ENCODE results near the gene NIPBL.
"Not testable (repeated sequence)": the region's sequence is repeated elsewhere in the genome, so short reads cannot be mapped to it uniquely, and the experiment has no call there.

NIPBL gene

DNA sequence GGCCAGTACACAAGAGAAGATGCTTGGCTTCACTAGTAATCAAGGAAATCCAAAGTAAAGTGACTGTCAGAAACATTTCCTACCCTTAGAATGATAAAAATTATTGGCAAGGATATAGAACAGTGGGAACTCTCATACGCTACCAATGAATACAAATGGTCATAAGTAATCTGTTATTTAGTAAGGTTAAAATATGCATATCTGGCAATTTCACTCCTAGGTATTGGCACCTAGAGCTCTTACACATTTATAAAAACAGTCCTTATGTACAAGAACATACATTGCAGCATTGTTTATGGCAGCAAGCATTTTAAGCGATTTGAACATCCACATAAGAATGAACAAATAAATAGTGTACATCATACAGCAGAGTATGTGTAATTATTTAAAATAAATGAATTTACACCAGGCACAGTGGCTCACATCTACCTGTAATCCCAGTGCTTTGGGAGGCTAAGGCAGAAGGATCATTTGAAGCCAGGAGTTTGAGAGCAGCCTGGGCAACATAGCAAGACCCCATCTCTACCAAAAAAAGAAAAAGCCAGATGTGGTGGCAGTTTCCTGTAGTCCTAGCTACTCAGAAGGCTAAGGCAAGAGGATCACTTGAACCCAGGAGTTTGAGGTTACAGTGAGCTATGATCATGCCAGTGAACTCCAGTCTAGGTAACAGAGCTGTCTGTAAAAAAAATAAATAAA, 93.3 kb downstream of the NIPBL start:
- H3K4me3 Mint-ChIP-seq, result no peak overlapping the region
- no peaks in the 10 kb centered on the region for H3K4me1 Mint-ChIP-seq (ENCODE audit: low read depth)
- H3K9me3 Mint-ChIP-seq, result no peaks in the 10 kb centered on the region
- no peak overlapping the region for H3K27ac Mint-ChIP-seq
- H3K27me3 Mint-ChIP-seq (ENCODE audit: low read depth), result no peaks in the 10 kb centered on the region
- peaks cover 30% of the 10 kb centered on the region for H3K36me3 Mint-ChIP-seq (ENCODE audit: low read depth)

DNA sequence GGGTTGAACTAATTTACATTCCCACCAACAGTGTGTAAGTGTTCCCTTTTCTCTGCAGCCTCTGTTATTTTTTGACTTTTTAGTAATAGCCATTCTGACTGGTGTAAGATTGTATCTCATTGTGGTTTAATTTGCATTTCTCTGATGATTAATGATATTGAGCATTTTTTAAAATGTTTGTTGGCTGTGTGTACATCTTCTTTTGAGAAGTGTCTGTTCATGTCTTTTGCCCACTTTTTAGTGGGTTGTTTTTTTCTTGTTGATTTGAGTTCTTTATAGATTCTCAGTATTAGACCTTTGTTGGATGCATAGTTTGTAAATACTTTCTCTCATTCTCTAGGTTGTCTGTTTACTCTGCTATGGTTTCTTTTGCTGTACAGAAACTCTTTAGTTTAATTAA, 101.6 kb downstream of the NIPBL start:
- peaks cover 4% of the 10 kb centered on the region for H3K4me1 Mint-ChIP-seq (ENCODE audit: low read depth)
- peaks cover 41% of the 10 kb centered on the region for H3K36me3 Mint-ChIP-seq (ENCODE audit: low read depth)
- no peak overlapping the region for H3K27ac Mint-ChIP-seq
- peaks cover 14% of the 10 kb centered on the region for H3K9me3 Mint-ChIP-seq
- no peaks in the 10 kb centered on the region for H3K27me3 Mint-ChIP-seq (ENCODE audit: low read depth)
- H3K4me3 Mint-ChIP-seq, result no peak overlapping the region

DNA sequence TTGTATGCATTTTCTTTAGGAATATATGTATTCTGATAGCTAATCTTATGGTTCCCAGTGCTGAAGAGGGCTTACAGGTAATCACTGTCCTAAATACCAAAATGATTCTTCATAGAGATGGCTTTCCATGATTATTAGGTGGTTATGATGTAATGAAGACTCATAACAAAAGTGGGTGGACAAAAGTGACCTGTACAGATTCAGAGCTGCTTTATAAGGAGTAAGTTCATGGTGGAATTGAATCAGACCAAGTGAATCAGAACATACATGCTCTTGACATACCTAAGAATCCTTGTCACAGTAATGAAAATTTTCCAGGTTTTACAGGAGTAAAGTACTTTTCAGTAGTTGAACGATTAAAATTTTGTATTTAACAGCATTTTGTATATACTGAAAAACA, 105.6 kb downstream of the NIPBL start:
- H3K4me3 Mint-ChIP-seq, result no peak overlapping the region
- no peaks in the 10 kb centered on the region for H3K27me3 Mint-ChIP-seq (ENCODE audit: low read depth)
- peaks cover 14% of the 10 kb centered on the region for H3K9me3 Mint-ChIP-seq
- H3K27ac Mint-ChIP-seq, result no peak overlapping the region
- peaks cover 41% of the 10 kb centered on the region for H3K36me3 Mint-ChIP-seq (ENCODE audit: low read depth)
- peaks cover 4% of the 10 kb centered on the region for H3K4me1 Mint-ChIP-seq (ENCODE audit: low read depth)

DNA sequence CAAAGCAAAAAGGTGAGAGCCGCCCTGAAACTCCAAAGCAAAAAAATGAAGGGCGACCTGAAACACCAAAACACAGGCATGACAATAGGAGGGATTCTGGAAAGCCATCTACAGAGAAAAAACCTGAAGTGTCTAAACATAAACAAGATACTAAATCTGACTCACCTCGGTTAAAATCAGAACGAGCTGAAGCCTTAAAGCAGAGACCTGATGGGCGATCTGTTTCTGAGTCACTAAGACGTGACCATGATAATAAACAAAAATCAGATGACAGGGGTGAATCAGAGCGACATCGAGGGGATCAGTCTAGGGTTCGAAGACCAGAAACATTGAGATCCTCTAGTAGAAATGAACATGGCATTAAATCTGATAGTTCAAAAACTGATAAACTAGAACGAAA, 108.8 kb downstream of the NIPBL start:
- Mint-ChIP-seq H3K4me3 (no peak overlapping the region), H3K9me3 (no peaks in the 10 kb centered on the region), H3K27ac (no peak overlapping the region), H3K36me3 (ENCODE audit: low read depth) (peaks cover 17% of the 10 kb centered on the region), H3K27me3 (ENCODE audit: low read depth) (no peaks in the 10 kb centered on the region), H3K4me1 (ENCODE audit: low read depth) (no peaks in the 10 kb centered on the region)

DNA sequence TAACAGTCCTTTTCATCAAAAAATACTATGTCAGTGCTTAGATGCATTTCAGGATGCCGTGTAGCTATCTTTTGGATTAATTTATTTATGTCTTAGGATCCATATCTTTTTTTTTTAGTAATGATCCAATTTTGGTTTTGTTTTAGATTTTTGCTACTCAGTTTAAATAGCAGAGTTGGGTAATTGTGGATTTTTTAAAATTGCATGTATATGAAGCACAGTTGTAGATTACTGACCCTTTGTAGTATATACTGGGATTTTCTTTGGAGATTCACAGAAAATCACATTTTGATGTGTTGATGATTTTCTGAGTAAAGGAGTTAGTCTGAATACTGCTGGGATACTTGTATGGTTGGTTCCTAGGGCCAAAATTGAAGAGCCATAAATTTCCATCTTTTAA, 111.8 kb downstream of the NIPBL start:
- H3K36me3 Mint-ChIP-seq (ENCODE audit: low read depth), result peaks cover 17% of the 10 kb centered on the region
- H3K27ac Mint-ChIP-seq, result no peak overlapping the region
- no peak overlapping the region for H3K4me3 Mint-ChIP-seq
- H3K4me1 Mint-ChIP-seq (ENCODE audit: low read depth), result peaks cover 5% of the 10 kb centered on the region
- no peaks in the 10 kb centered on the region for H3K9me3 Mint-ChIP-seq
- H3K27me3 Mint-ChIP-seq (ENCODE audit: low read depth), result no peaks in the 10 kb centered on the region

DNA sequence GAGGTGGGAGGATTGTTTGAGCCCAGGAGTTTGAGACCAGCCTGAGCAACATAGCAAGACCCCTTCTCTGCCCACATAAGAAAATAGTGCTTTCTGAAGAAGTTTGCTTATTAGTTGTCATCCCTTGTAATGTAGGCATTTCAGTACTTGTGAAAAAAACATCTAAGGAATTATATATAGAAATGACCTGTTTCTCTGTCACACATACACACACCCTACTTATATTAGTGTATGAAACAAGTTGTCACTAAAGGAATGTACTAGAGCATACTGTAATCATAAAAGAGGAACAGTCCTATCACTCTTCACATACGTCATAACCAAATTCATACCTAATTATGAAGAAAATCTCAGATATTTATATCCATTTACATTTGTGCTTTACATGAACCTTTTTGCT, 122.0 kb downstream of the NIPBL start:
- Mint-ChIP-seq H3K36me3 (ENCODE audit: low read depth) (peaks cover 30% of the 10 kb centered on the region), H3K9me3 (no peaks in the 10 kb centered on the region), H3K27me3 (ENCODE audit: low read depth) (no peaks in the 10 kb centered on the region), H3K4me1 (ENCODE audit: low read depth) (peaks cover 1% of the 10 kb centered on the region), H3K27ac (no peak overlapping the region), H3K4me3 (no peak overlapping the region)

DNA sequence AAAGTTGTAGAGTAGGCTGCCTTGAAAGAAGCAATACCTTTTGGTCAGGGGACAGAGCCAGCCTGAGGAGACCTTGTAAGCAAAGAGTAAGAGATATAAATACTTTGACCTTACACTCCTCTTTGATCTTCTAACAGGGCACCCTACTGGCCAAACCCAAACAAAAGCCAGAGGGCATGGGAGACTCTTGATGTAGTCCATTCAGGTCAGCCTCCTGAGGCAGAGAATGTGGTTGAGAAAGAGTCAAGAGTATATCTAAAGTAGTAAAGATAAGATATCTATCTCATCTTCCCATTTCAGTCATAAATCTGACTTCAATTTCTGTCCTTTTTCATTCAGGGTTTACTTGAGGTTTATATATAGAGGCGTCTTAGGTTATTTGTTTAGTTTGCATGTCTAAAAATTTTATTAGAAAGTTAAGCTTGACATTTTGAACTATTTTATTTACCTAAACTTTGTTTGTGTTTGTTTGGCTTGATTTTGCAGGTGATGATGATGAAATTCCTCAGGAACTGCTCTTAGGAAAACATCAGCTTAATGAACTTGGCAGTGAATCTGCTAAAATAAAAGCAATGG, 125.7 kb downstream of the NIPBL start:
- Mint-ChIP-seq H3K4me1 (ENCODE audit: low read depth) (no peaks in the 10 kb centered on the region), H3K9me3 (no peaks in the 10 kb centered on the region), H3K27ac (no peak overlapping the region), H3K4me3 (no peak overlapping the region), H3K36me3 (ENCODE audit: low read depth) (peaks cover 20% of the 10 kb centered on the region), H3K27me3 (ENCODE audit: low read depth) (no peaks in the 10 kb centered on the region)

DNA sequence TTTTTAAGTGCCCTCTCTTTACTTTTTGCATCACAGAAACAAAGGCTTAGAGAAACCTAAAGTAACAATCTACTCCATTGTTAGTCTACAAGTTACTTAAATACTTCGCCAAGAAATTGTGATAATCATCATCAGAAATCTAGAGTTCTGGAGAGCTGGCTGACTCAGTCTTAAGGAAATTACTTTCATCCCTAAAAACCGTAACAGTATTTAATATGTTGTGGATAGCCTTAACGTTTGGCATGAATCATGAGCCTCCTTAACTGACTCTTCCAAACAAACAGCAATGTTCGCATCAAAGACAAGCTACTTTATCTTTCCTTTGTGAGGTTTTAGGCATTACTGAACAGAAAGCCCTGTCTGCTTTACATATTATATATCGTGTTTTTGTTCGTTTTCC, 128.7 kb downstream of the NIPBL start:
- Mint-ChIP-seq H3K27ac (no peak overlapping the region), H3K9me3 (no peaks in the 10 kb centered on the region), H3K36me3 (ENCODE audit: low read depth) (peaks cover 13% of the 10 kb centered on the region), H3K27me3 (ENCODE audit: low read depth) (no peaks in the 10 kb centered on the region), H3K4me1 (ENCODE audit: low read depth) (no peaks in the 10 kb centered on the region), H3K4me3 (no peak overlapping the region)

DNA sequence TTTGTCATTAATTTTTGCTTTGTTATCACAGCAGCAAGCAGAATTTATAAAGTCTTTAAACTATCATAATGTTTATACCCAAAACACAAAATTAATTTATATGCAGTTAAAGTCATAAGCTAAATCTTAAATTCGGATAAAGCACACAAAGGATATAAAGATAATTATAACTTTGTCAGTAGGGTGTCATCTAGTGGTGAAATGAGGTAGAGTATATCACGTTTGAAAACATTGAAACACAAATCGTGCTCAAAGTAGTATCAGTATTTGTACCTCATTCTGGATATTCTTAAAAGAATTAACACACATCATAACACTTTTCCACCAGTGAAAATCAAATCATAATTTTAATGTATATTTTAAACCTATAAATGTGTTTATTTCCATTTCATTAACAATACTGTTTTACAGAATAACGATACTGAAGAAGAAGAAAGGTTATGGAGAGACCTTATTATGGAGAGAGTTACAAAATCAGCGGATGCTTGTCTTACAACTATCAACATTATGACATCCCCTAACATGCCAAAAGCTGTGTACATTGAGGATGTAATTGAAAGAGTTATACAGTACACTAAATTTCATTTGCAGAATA, 129.5 kb downstream of the NIPBL start:
- no peaks in the 10 kb centered on the region for H3K27me3 Mint-ChIP-seq (ENCODE audit: low read depth)
- no peak overlapping the region for H3K27ac Mint-ChIP-seq
- H3K4me3 Mint-ChIP-seq, result no peak overlapping the region
- no peaks in the 10 kb centered on the region for H3K4me1 Mint-ChIP-seq (ENCODE audit: low read depth)
- H3K36me3 Mint-ChIP-seq (ENCODE audit: low read depth), result peaks cover 13% of the 10 kb centered on the region
- no peaks in the 10 kb centered on the region for H3K9me3 Mint-ChIP-seq

DNA sequence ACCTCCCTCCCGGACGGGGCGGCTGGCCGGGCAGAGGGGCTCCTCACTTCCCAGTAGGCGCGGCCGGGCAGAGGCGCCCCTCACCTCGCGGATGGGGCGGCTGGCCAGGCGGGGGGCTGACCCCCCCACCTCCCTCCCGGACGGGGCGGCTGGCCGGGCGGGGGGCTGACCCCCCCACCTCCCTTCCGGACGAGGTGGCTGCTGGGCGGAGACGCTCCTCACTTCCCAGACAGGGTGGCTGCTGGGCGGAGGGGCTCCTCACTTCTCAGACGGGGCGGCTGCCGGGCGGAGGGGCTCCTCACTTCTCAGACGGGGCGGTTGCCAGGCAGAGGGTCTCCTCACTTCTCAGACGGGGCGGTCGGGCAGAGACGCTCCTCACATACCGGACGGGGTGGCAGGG, 136.6 kb downstream of the NIPBL start:
- H3K27me3 Mint-ChIP-seq (ENCODE audit: low read depth); H3K27ac Mint-ChIP-seq; H3K4me3 Mint-ChIP-seq; H3K9me3 Mint-ChIP-seq; H3K4me1 Mint-ChIP-seq (ENCODE audit: low read depth); H3K36me3 Mint-ChIP-seq (ENCODE audit: low read depth): not testable (repeated sequence)

DNA sequence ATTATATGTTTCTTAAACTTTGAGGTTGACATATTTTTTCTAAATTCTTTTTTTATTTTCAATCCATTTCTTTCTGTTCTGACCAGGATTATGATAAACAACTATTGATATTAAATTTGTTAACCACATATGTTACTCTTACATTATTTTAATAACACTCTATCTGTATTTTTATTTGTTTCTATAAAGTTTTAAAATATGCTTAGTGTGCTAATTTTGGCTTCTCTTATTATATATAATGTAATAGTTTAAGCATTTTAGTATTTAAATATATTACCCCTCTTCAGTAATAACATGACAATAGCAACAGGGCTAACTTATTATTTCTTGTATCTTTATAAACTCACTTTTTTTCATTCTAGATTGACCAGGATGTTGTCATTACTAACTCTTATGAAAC, 137.8 kb downstream of the NIPBL start:
- Mint-ChIP-seq H3K4me3 (no peak overlapping the region), H3K36me3 (ENCODE audit: low read depth) (peaks cover 13% of the 10 kb centered on the region), H3K27ac (no peak overlapping the region), H3K27me3 (ENCODE audit: low read depth) (no peaks in the 10 kb centered on the region), H3K9me3 (no peaks in the 10 kb centered on the region), H3K4me1 (ENCODE audit: low read depth) (no peaks in the 10 kb centered on the region)

DNA sequence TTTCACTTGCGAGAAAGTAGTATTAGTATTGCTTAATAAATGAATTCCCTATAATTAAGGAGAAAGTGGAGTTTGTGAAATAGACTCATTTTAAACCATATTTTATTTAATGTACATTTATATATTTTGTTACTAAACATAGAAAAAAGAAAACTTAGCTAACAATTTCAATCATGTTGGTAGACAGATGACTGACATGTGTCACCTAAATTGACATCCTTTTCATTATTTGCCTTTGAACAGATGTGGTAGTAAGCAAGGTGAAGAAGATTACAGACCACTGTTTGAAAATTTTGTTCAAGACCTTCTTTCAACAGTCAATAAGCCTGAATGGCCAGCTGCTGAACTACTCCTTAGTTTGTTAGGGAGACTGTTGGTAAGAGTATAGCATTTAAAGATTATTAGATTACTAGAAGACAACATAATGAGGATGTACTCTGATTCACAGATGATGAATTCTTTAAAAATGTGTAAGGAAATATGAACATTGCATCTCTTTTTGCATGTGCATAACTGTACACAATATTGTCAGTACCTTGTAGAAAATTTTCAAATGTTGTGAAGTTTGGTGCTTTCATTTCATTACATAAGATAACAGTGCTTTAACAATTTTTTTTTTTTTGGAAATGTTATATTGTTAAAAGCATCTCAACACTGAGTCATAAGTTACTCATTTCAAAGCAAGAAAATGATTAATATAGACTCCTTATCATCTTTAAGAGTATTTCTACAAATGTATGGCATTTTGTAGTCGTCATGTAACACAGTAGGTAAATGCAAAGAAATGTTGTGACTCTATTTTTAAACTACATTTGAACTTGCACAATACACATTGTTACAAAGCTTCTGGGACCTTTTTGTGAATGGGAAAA, 139.5 kb downstream of the NIPBL start:
- H3K9me3 Mint-ChIP-seq, result no peaks in the 10 kb centered on the region
- H3K27ac Mint-ChIP-seq, result no peak overlapping the region
- no peaks in the 10 kb centered on the region for H3K4me1 Mint-ChIP-seq (ENCODE audit: low read depth)
- peaks cover 20% of the 10 kb centered on the region for H3K36me3 Mint-ChIP-seq (ENCODE audit: low read depth)
- no peak overlapping the region for H3K4me3 Mint-ChIP-seq
- H3K27me3 Mint-ChIP-seq (ENCODE audit: low read depth), result no peaks in the 10 kb centered on the region

DNA sequence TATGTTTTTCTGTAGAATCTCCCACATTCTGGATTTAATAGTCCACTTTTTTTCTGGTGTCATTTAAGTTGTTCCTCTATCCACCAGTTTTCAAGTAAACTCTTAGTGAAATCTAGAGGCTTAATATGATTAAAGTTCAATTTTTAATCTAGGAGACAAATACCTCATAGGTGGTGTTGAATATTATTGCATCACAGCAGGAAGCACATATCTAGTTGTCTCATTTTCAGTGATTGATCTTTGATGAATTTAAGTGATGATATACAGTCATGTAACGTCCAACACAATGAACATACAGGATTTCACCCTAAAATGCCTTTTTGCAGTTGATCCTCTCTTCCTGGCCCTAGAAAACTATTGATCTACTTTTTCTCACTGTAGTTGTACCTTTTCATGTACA, 152.3 kb downstream of the NIPBL start:
- no peak overlapping the region for H3K4me3 Mint-ChIP-seq
- H3K27me3 Mint-ChIP-seq (ENCODE audit: low read depth), result no peaks in the 10 kb centered on the region
- peak overlapping the region; percentile 0 for H3K27ac Mint-ChIP-seq
- no peaks in the 10 kb centered on the region for H3K9me3 Mint-ChIP-seq
- peaks cover 2% of the 10 kb centered on the region for H3K4me1 Mint-ChIP-seq (ENCODE audit: low read depth)
- H3K36me3 Mint-ChIP-seq (ENCODE audit: low read depth), result peaks cover 42% of the 10 kb centered on the region

DNA sequence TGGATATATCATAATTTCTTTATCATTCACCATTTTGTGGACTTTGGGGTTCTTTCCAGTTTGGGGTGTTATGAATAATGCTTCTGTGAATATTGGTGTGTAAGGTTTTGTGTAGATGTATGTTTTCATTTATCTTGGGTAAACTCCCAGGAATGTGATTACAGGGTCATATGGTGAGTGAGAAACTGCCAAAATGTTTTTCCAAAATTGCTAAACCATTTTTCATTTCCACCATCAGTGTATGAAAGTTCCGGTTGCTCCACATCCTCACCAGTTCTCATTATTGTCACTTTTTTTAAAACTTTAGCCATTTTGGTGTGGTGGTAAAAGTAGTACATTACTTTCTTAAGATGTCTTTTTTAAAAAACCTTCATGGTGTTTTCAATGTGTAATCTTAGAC, 152.9 kb downstream of the NIPBL start:
- H3K9me3 Mint-ChIP-seq, result no peaks in the 10 kb centered on the region
- H3K4me3 Mint-ChIP-seq, result no peak overlapping the region
- H3K27me3 Mint-ChIP-seq (ENCODE audit: low read depth), result no peaks in the 10 kb centered on the region
- H3K36me3 Mint-ChIP-seq (ENCODE audit: low read depth), result peaks cover 43% of the 10 kb centered on the region
- H3K4me1 Mint-ChIP-seq (ENCODE audit: low read depth), result peaks cover 2% of the 10 kb centered on the region
- H3K27ac Mint-ChIP-seq, result no peak overlapping the region

DNA sequence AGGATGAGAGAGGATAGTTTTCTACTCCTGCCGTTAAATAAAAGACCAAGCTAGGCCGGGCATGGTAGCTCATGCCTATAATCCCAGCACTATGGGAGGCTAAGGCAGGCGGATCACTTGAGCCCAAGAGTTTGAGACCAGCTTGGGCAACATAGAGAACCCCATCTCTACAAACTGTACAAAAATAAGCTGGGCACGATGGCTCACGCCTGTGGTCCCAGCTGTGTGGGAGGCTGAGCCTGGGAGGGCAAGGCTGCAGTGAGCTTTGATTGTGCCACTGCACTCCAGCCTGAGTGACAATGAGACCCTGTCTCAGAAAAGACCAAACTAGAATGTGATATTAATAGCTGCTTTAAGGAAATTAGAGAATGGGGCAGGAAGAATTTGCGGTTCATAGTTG, 158.4 kb downstream of the NIPBL start:
- Mint-ChIP-seq H3K27ac (no peak overlapping the region), H3K4me1 (ENCODE audit: low read depth) (no peaks in the 10 kb centered on the region)

More for the DNA sequence above, 158.4 kb downstream of the NIPBL start:
- peaks cover 27% of the 10 kb centered on the region for H3K36me3 Mint-ChIP-seq (ENCODE audit: low read depth)
- no peak overlapping the region for H3K4me3 Mint-ChIP-seq
- H3K27me3 Mint-ChIP-seq (ENCODE audit: low read depth), result no peaks in the 10 kb centered on the region
- no peaks in the 10 kb centered on the region for H3K9me3 Mint-ChIP-seq
